Right renal cortex interstitium (tissue), 3 donors: ENCODE results near the gene DNMBP. TPM values are rescaled to one million over a fixed set of nuclear protein-coding genes. Genes with fewer than 3 reads are reported as not detected.
"Not testable (repeated sequence)": the region's sequence is repeated elsewhere in the genome, so short reads cannot be mapped to it uniquely, and the experiment has no call there.

ENCODE experiments used
- DNase-seq, 3 donors: peaks; one replicate each; pipeline ENCODE4 v3.0.0-alpha.2; 2013; ENCODE audit warnings: low read depth in 3 of 3, low spot score in 2 of 3
- polyA plus RNA-seq, 3 donors: library from polyadenylated mRNA; unstranded; fragments of 120-200 nt; gene quantifications; one replicate each; pipeline ENCODE4 v1.2.1, GENCODE V29; 2013; ENCODE audit not compliant: insufficient read length in 3 of 3

DNMBP gene
- polyA plus RNA-seq, 3 donors = 35.5 to 36.2 (median 35.9) TPM

- DNase-seq = no peak
Observed at GRCh38 chr10:99920486-99920885, 89.3 kb downstream of the DNMBP start.

GRCh38 chr10:99917963-99918825 is 91.6 kb downstream of the DNMBP start:
- no peak for DNase-seq

DNA sequence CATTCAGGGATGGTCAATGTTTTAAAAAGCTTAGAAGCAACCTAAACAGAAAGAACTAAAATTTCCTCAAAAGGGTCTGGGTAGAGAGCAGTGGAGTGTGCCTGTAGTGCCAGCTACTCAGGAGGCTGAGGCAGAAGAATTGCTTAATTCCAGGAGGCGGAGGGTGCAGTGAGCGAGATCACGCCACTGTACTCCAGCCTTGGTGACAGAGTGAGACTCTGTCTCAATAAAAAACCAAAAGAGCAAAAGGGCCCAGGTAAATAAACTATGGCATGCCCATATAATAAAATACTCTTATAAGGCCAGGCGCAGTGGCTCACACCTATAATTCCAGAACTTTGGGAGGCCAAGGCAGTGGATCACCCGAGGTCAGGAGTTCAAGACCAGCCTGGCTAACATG is 93.0 kb downstream of the DNMBP start:
- no peak for DNase-seq

DNA sequence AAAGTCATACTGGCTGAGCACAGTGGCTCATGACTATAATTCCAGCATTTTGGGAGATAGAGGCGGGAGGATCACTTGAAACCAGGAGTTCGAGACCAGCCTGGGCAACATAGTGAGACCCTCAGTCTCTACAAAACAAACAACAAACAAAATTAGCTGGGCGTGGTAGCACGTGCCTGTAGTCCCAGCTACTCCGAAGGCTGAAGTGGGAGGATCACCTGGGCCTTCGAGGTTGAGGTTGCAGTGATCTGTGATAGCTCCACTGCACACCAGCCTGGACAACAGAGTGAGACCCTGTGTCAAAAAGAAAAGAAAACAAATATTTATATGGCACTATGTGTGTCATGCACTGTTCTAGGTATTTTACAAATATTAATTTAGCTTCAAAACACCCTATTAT is 94.3 kb downstream of the DNMBP start:
- DNase-seq = no peak

DNA sequence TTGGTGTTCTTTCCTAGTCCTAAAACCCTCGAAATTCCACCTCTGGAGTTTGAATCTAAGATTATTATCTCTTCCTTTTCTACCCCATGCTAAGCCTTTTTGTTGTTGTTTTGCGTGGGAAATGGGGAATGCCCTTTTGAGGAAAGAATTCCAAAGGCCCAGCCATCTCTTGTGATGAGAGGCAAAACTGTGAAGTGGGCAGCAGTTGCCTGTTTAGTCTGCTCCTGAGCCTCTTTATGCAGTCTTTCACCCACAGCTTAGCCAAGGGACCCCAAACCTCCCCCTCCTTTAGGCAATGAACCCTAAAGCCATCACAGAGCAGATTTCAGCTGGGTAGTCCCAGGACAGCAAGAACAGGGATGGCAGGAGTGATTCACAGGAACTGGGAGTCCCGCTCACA is 95.5 kb downstream of the DNMBP start:
- DNase-seq = no peak

- no peak for DNase-seq
Observed at GRCh38 chr10:99913831-99914235, 95.9 kb downstream of the DNMBP start.

GRCh38 chr10:99912041-99912440 is 97.7 kb downstream of the DNMBP start:
- DNase-seq = no peak

DNA sequence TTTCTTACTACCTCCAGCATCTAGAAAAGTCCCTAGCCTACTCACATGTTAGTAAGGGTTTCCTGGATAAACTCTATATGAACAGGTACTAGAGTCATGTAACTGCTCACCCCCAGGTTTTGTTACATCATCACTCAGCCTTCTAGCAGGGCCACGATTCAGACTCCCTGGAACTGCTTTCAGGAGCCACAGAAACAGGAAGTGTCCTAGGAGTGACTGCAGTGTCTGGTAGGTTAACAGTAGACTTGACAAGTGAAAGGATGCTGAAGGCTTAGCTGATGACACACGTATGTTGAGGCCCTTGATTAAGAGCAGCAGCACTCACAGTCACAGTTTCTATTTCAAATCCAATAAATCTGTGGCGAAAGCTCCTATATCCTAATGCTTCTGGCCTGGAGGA is 101.2 kb downstream of the DNMBP start:
- DNase-seq = no peak

- DNase-seq = no peak
Observed at GRCh38 chr10:99906470-99906869, 103.3 kb downstream of the DNMBP start.

- DNase-seq = no peak
Observed at GRCh38 chr10:99905971-99906370, 103.8 kb downstream of the DNMBP start.

DNA sequence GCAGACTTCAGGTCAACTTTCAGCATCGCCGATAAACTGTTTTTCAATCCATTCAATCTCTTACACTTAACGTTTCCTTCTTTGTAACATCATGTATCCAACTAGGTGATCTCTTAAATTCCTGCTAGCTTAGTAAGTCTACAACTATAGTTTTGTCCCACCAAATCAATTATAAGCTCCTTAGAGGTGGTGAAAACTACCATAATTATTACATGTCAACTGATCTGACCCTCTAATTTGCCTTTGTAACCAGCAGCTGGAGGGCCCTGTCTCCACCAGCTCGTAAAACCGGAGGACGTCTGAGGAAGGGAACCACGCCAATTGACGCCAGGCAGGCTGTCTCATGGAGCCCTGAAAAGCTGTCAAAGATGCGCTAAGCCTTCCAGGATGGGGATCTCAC is 113.9 kb downstream of the DNMBP start:
- DNase-seq = no peak

- DNase-seq = not testable (repeated sequence)
Observed at GRCh38 chr10:99895066-99895465, 114.7 kb downstream of the DNMBP start.

GRCh38 chr10:99894613-99895012 is 115.1 kb downstream of the DNMBP start:
- no peak for DNase-seq

- no peak for DNase-seq
Observed at GRCh38 chr10:99888622-99889021, 121.1 kb downstream of the DNMBP start.

- no peak for DNase-seq
Observed at GRCh38 chr10:99883523-99883922, 126.2 kb downstream of the DNMBP start.

DNA sequence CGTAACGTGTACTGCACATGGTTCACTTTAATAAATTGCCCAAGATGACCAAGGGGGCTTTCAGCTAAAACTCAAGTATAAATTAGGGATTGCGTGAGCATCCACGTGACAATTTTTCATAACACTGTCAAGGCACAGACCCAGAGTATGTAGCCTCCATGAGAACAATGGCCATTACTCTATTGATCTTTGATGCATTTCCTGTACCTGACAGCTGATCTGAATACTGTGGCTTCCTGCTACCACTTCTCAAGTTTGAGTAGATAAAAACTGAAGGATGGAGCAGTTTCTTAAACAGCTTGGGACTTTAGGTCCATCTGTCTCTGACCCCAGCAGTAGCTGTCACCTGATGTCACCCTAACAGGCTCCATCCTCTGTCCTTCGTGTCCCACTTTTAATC is 128.4 kb downstream of the DNMBP start:
- no peak for DNase-seq

DNA sequence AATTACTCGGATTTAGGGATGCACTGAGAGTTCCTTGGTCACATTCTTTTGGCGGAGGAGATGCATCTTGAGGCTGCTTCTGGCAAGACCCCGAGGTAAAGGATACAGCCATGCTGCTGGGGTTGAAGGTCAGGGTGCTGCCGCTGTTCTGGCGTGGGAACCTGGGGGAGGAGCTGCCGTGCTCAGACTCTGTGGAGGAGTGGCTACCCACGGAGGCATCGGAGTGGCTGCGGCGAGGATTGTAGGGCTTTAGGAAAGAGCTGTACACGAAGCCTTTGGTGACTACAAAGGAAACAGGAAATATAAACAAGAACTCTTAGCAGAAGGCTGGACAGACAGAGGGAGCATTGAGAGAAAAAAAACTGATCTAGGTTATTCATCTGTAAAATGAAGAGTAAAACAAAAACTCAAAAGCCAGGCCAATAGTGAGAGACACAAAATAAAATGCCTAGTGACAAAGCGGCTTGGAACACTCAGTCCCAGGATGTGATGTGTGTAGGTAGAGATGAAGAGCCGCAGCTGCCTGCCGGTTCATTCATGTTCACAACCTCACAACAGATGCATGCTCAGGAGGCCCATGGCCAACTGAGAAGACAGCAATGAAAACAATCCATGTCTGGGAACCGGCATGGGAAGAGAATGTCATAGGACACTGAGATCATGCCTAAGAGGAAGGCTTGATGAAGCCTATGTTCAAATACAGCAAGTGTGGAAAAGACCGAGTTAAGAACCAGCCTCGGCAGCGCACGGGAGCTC is 129.5 kb downstream of the DNMBP start:
- DNase-seq = no peak

- no peak for DNase-seq
Observed at GRCh38 chr10:99875473-99875872, 134.3 kb downstream of the DNMBP start.

DNA sequence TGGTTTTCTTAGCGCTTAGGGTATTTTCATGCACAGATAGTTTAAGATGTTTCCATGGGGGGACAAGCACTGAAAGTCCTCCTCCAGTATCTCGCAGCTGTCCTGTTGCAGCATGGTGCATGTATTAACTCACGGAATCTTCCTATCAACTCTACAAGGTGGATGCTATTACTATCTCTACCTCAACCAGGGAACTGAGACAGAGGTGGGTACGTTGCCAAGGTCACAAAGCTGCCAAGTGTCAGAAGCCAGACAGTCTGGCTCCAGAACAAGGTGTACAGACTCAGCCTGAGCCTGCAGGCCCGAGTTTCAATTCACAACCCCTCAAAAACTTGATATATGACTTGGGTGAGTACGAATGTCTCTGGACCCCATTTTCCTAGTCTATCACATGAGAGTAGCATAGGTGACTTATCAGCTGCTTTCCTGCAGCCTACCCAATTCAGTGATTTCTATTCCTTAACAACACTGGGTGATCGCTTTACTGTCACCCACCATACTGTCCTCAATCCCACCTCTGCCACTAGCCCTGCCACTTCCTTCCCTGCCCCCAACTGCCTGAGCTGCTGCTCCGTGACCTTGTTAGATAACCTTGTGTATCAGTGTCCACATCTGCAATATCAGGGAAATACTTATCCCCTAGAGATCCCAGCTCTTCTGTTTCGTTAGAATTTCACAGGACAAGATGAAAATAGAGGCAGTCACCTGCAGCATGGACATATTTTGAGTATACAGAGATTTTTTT is 135.2 kb downstream of the DNMBP start:
- no peak for DNase-seq

GRCh38 chr10:99873846-99874245 is 135.9 kb downstream of the DNMBP start:
- DNase-seq = no peak
